Esophagus muscularis mucosa (tissue), 4 donors: ENCODE data around the gene OR2T27. TPM values are rescaled to one million over a fixed set of nuclear protein-coding genes. Genes with fewer than 3 reads are reported as not detected.

Experiments
- DNase-seq: peaks from one replicate; pipeline ENCODE4 v3.0.0-alpha.2; 2017; ENCODE audit errors: extremely low spot score
- H3K27ac ChIP-seq, 4 donors: fragments of 200-600 bp; sonication (generic); replicated peaks in 1 of 4; 1 replicate in 3 of 4; 2 replicates in 1 of 4; pipeline ENCODE4 v1.5.1; 2016 to 2019; ENCODE audit warnings: mild to moderate bottlenecking in 1 of 4
- H3K27me3 ChIP-seq, 4 donors: fragments of 200-600 bp; sonication (generic); one replicate each; pipeline versions ENCODE4 v1.5.1 to v1.6.0; 2016 to 2019
- H3K36me3 ChIP-seq, 4 donors: fragments of 200-600 bp; sonication (generic); one replicate each; pipeline ENCODE4 v1.5.1; 2016 to 2019
- H3K4me1 ChIP-seq, 4 donors: fragments of 200-600 bp; sonication (generic); one replicate each; pipeline ENCODE4 v1.5.1; 2016 to 2019
- H3K4me3 ChIP-seq, 4 donors: fragments of 200-600 bp; sonication (generic); 1 replicate in 2 of 4; 2 replicates in 2 of 4; pipeline ENCODE4 v1.5.1; 2016 to 2019; ENCODE audit warnings: mild to moderate bottlenecking in 4 of 4, moderate library complexity in 1 of 4
- H3K9me3 ChIP-seq, 4 donors: fragments of 200-600 bp; sonication (generic); 1 replicate in 3 of 4; 2 replicates in 1 of 4; pipeline ENCODE4 v1.5.1; 2016 to 2019
- CTCF ChIP-seq, 3 experiments: fragments of 200-600 bp in 2 of 3; fragments of 450-650 bp in 1 of 3; sonication (generic) in 2 of 3; IDR thresholded peaks; one replicate each; pipeline ENCODE4 v1.5.1; 2017 to 2019; ENCODE audit warnings: antibody characterized with exemption in 3 of 3, mild to moderate bottlenecking in 2 of 3, moderate library complexity in 1 of 3
- EP300 ChIP-seq: sonication (generic); formaldehyde crosslinking; IDR thresholded peaks from one replicate; pipeline ENCODE4 v1.6.1; 2017; ENCODE audit warnings: antibody characterized with exemption
- POLR2A ChIP-seq: fragments of 450-650 bp; IDR thresholded peaks from one replicate; pipeline ENCODE4 v1.6.1; 2017; ENCODE audit warnings: antibody characterized with exemption, moderate library complexity, mild to moderate bottlenecking, low read depth
- POLR2AphosphoS5 ChIP-seq, 2 donors: sonication (generic); formaldehyde crosslinking; IDR thresholded peaks; one replicate each; pipeline ENCODE4 v1.6.1; 2017; ENCODE audit warnings: antibody characterized with exemption in 2 of 2
- WGBS: methylation state at CpG from one replicate; pipeline ENCODE4 v1.1.5; 2018; 5-methylcytosine and 5-hydroxymethylcytosine counted together
- intact Hi-C: fragments of 100-400 bp; cut with DNase I; formaldehyde crosslinking; loops from one replicate; pipeline ENCODE4 v1.15.1; 2023
- total RNA-seq, 4 donors: library from RNA; depleted of rRNA; stranded (reverse); fragments of >200 nt; gene quantifications; one replicate each; pipeline versions ENCODE4 v1.1.0 to v1.2.1, GENCODE V29; 2016

Gene OR2T27
- total RNA-seq, 4 donors from 2014 or later = not detected

GRCh38 chr1:248613742-248614141 is 41.6 kb downstream of the OR2T27 start:
- intact Hi-C loops = no loop called here
- H3K27me3 ChIP-seq = no peaks in the 10 kb centered on the region
- H3K4me1 ChIP-seq = no peaks in the 10 kb centered on the region
- H3K9me3 ChIP-seq = no peaks in the 10 kb centered on the region
- WGBS = 77% methylated on average over 1 of the region's 1 CpG
- TF ChIP-seq CTCF (IDR thresholded peaks at IDR 0.05) = no peak
- no peak for TF ChIP-seq POLR2AphosphoS5 (IDR thresholded peaks at IDR 0.05)
- no peak for TF ChIP-seq EP300
- TF ChIP-seq POLR2A = no peak
- no peak for DNase-seq
- no peak overlapping the region for H3K27ac ChIP-seq
- no peaks in the 10 kb centered on the region for H3K36me3 ChIP-seq
- H3K4me3 ChIP-seq = no peak overlapping the region

- Histone ChIP-seq H3K9me3 (no peaks in the 10 kb centered on the region), H3K27ac (no peak overlapping the region), H3K36me3 (no peaks in the 10 kb centered on the region), H3K4me3 (no peak overlapping the region), H3K4me1 (no peaks in the 10 kb centered on the region), H3K27me3 (no peaks in the 10 kb centered on the region)
- DNase-seq = no peak
- 78% methylated on average over 4 of the region's 4 CpGs for WGBS
- intact Hi-C loops = no loop called here
- no peak for TF ChIP-seq CTCF (IDR thresholded peaks at IDR 0.05)
- TF ChIP-seq POLR2A = no peak
- no peak for TF ChIP-seq POLR2AphosphoS5 (IDR thresholded peaks at IDR 0.05)
- TF ChIP-seq EP300 = no peak
Measured at GRCh38 chr1:248611883-248612414, 43.4 kb downstream of the OR2T27 start.

GRCh38 chr1:248610301-248610700 is 45.0 kb downstream of the OR2T27 start:
- Histone ChIP-seq H3K36me3 (no peaks in the 10 kb centered on the region), H3K4me1 (no peaks in the 10 kb centered on the region), H3K27ac (no peak overlapping the region), H3K9me3 (no peaks in the 10 kb centered on the region), H3K4me3 (no peak overlapping the region), H3K27me3 (no peaks in the 10 kb centered on the region)
- TF ChIP-seq EP300 (no peak), POLR2A (no peak), CTCF (IDR thresholded peaks at IDR 0.05) (no peak), POLR2AphosphoS5 (IDR thresholded peaks at IDR 0.05) (no peak)
- intact Hi-C loops = no loop called here
- WGBS = 49% methylated on average over 3 of the region's 3 CpGs
- no peak for DNase-seq

Other genes with a start within 250 kb of the OR2T27 start
- gene OR2T2, start 209.9 kb downstream of the OR2T27 start, total RNA-seq = not detected
- gene OR2T3, start 182.2 kb downstream of the OR2T27 start, total RNA-seq = not detected
- not detected for gene OR2T5, start 166.9 kb downstream of the OR2T27 start, total RNA-seq
- gene OR2G6, start 147.5 kb downstream of the OR2T27 start, total RNA-seq = not detected
- gene OR2T29, start 92.8 kb downstream of the OR2T27 start, total RNA-seq = not detected
- not detected for gene OR2T34, start 80.8 kb downstream of the OR2T27 start, total RNA-seq
- gene OR2T10, start 57.8 kb downstream of the OR2T27 start, total RNA-seq = not detected
- gene OR2T11, start 20.4 kb downstream of the OR2T27 start, total RNA-seq = not detected
- gene OR2T35, start 10.2 kb downstream of the OR2T27 start, total RNA-seq = not detected
- gene OR14I1, start 47.2 kb upstream of the OR2T27 start, total RNA-seq = not detected
- gene LYPD8, start 100.2 kb upstream of the OR2T27 start, total RNA-seq = under 1 TPM in 1 of 4 donors, not detected in 3; 0.57 TPM
- 10 to 100 TPM; 19.9 to 36.2 (median 28.3) TPM for gene SH3BP5L, start 170.4 kb upstream of the OR2T27 start, total RNA-seq
- gene ZNF672, start 182.7 kb upstream of the OR2T27 start, total RNA-seq = 10 to 100 TPM; 30.3 to 46.4 (median 39.3) TPM
- 10 to 100 TPM; 19.4 to 37.3 (median 30.5) TPM for gene ZNF692, start 203.6 kb upstream of the OR2T27 start, total RNA-seq